ENCODE data around the gene MS4A10. TPM values are rescaled to one million over a fixed set of nuclear protein-coding genes. Genes with fewer than 3 reads are reported as not detected.

The MS4A10 gene
- total and polyA plus RNA-seq, 2 of the 8 experiments (the other 6 are each of a cell fraction or from before 2014, with no cell fraction given): not detected

DNA sequence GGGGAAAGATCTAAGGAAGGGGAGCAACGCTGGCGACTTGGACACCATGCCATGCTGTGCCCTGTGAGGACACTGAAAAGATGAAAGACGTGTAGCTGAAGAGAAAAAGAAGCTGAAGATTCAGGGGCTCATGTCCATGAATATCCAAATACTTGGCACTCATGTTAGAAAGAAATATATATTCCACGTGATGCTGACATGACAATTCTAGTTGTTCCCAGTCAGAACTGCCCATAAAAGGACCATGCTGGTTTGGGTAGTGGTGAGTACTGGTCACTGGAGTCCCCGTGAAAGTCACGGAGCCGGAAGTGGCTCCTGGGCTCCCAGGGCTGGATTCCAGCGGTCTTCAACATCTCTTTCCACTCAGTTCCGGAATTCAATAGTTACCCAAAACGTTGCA lies 18.6 kb upstream of the MS4A10 start:
- CTCF ChIA-PET (ENCODE audit: partially characterized antibody): interaction anchor here (0.8 to 8.3 kb wide), 20 partner anchors 8 to 533 kb away, joined by 3 to 145 read pairs (median 4); partner anchors contain the start of genes MS4A15 and MS4A8
- Histone ChIP-seq H3K9me3 (ENCODE audit: insufficient read depth in 2 of 2, low read depth in 1 of 2, low read length in 1 of 2) (no peaks in the 10 kb centered on the region; a peak in 1 of 4 replicates), H3K4ac (replicated peaks; ENCODE audit: insufficient read length, low read depth, low read length) (no peak overlapping the region), H3K27ac (ENCODE audit: low read depth, low read length) (no peak overlapping the region), H2AK5ac (ENCODE audit: low read depth, low read length) (no peak overlapping the region), H4K20me1 (replicated peaks in 1 of 2; ENCODE audit: control insufficient read depth in 1 of 2, insufficient read depth in 2 of 2, low read length in 2 of 2) (no peaks in the 10 kb centered on the region), H3K9ac (replicated peaks in 1 of 4; ENCODE audit: extremely low read depth in 1 of 4, low read depth in 3 of 4, low read length in 3 of 4) (no peak overlapping the region), H3K18ac (ENCODE audit: extremely low read depth, low read length) (no peak overlapping the region), H3K79me1 (ENCODE audit: low read depth, low read length) (no peaks in the 10 kb centered on the region), H4K91ac (replicated peaks; ENCODE audit: insufficient read length, low read length) (no peak overlapping the region), H4K5ac (ENCODE audit: insufficient read length, low read depth, low read length) (no peak overlapping the region), H3K36me3 (ENCODE audit: control insufficient read depth in 2 of 4, insufficient read depth in 4 of 4, low read length in 3 of 4) (no peaks in the 10 kb centered on the region), H3K27me3 (replicated peaks in 1 of 4; ENCODE audit: control insufficient read depth in 3 of 4, extremely low read depth in 1 of 4, insufficient read depth in 3 of 4, low read length in 3 of 4) (peaks cover 0 to 11% (median 6%) of the 10 kb centered on the region in 4 experiments; a peak in 3 of 7 replicates), H2AFZ (ENCODE audit: low read length) (no peak overlapping the region), H3K4me2 (ENCODE audit: insufficient read depth in 1 of 2, low read depth in 2 of 2, low read length in 2 of 2) (no peak overlapping the region), H3K14ac (ENCODE audit: insufficient read length) (no peak overlapping the region), H2BK15ac (ENCODE audit: low read length) (no peak overlapping the region), H3K56ac (replicated peaks; ENCODE audit: insufficient read length, low read depth, low read length) (no peak overlapping the region), H3K4me3 (ENCODE audit: extremely low read depth in 1 of 4, insufficient read depth in 2 of 4, low read depth in 3 of 4, low read length in 4 of 4) (no peak overlapping the region), H3K23me2 (ENCODE audit: low read depth, low read length) (no peaks in the 10 kb centered on the region), H2BK120ac (replicated peaks; ENCODE audit: low read depth, low read length) (no peak overlapping the region), H4K8ac (ENCODE audit: extremely low read depth, insufficient read depth, low read length) (no peak overlapping the region), H3K4me1 (replicated peaks in 1 of 4; ENCODE audit: control insufficient read depth in 3 of 4, insufficient read depth in 4 of 4, low read length in 3 of 4) (peaks cover 0 to 1% (median 0%) of the 10 kb centered on the region in 4 experiments; a peak in 1 of 7 replicates), H3K79me2 (ENCODE audit: control insufficient read depth in 1 of 2, insufficient read depth in 2 of 2, low read length in 2 of 2) (no peaks in the 10 kb centered on the region), H2BK5ac (ENCODE audit: low read depth, low read length) (no peak overlapping the region), H3K23ac (ENCODE audit: insufficient read length) (no peak overlapping the region), H2BK20ac (ENCODE audit: low read length) (no peak overlapping the region), H2BK12ac (ENCODE audit: low read depth, low read length) (no peak overlapping the region)
- no peak for DNase-seq (ENCODE audit: low read depth in 1 of 2, low spot score in 2 of 2)
- POLR2A ChIA-PET (ENCODE audit: partially characterized antibody): interaction anchor here (1.0 kb wide), 2 partner anchors 36 to 141 kb away, joined by 3 to 4 read pairs; no protein-coding TSS in a partner anchor
- 85% methylated on average over 10 of the region's 10 CpGs; no CpG with 5 or more reads in 1 of the 2 experiments for WGBS, 2 experiments (ENCODE audit: extremely low coverage in 1 of 2, insufficient coverage in 1 of 2, insufficient read length in 1 of 2, insufficient replicate concordance in 2 of 2, low coverage in 1 of 2, low lambda C conversion rate in 2 of 2, missing lambda C conversion rate in 1 of 2)
- no peak for FAIRE-seq
- no peak for TF ChIP-seq SP1 (IDR thresholded peaks at IDR 0.05; ENCODE audit: low read depth, low read length)
- TF ChIP-seq EP300 (IDR thresholded peaks at IDR 0.05; ENCODE audit: borderline replicate concordance in 1 of 2, low read depth in 2 of 2, low read length in 2 of 2): no peak
- no peak for TF ChIP-seq CREB1 (IDR thresholded peaks at IDR 0.05)
- no peak for TF ChIP-seq SUZ12 (IDR thresholded peaks at IDR 0.05; ENCODE audit: low read length)
- TF ChIP-seq GABPA (IDR thresholded peaks at IDR 0.05; ENCODE audit: borderline replicate concordance, insufficient read depth, low read length): no peak
- TF ChIP-seq JUN (IDR thresholded peaks at IDR 0.05; ENCODE audit: low read depth, low read length): no peak
- no peak for TF ChIP-seq TAF7 (optimal IDR thresholded peaks at IDR 0.05; ENCODE audit: borderline replicate concordance, low read depth, low read length)
- TF ChIP-seq YY1 (IDR thresholded peaks at IDR 0.05; ENCODE audit: low read depth, low read length): no peak
- TF ChIP-seq GTF2F1 (IDR thresholded peaks at IDR 0.05; ENCODE audit: borderline replicate concordance, low read depth, low read length): no peak
- TF ChIP-seq SAP30 (IDR thresholded peaks at IDR 0.05; ENCODE audit: insufficient read depth, insufficient replicate concordance, low read length): no peak
- TF ChIP-seq SRF (IDR thresholded peaks at IDR 0.05; ENCODE audit: low read depth, low read length): no peak
- TF ChIP-seq, protein P1, sequence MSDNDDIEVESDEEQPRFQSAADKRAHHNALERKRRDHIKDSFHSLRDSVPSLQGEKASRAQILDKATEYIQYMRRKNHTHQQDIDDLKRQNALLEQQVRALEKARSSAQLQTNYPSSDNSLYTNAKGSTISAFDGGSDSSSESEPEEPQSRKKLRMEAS (IDR thresholded peaks at IDR 0.05): no peak
- TF ChIP-seq NANOG (IDR thresholded peaks at IDR 0.05; ENCODE audit: insufficient read depth, low read depth, low read length, poor library complexity, severe bottlenecking): no peak

Measured in H1 (cell line).